AG04449 (cell line): ENCODE measurements around the gene HOXA1.

ENCODE experiments used
- CTCF ChIA-PET: fragments of 350-600 bp; formaldehyde crosslinking; extraction: SDS; loops from one replicate; lab custom pipeline; 2021; ENCODE audit warnings: antibody characterized with exemption; lab: Yijun Ruan, JAX
- POLR2A ChIA-PET: fragments of 400-600, 350-600 bp; formaldehyde crosslinking; extraction: SDS; loops from one replicate; lab custom pipeline; 2020; ENCODE audit warnings: antibody characterized with exemption, inconsistent platforms; lab: Yijun Ruan, JAX
- DNase-seq: peaks from one replicate; pipeline ENCODE4 v3.0.0-alpha.2; 2010; ENCODE audit warnings: low read depth, low spot score
- H3K4me3 ChIP-seq: 2 replicates; pipeline ENCODE4 v1.5.1; 2011; ENCODE audit warnings: low read depth, mild to moderate bottlenecking, control low read depth, low read length
- TF ChIP-seq, protein P1 (sequence below): IDR thresholded peaks from one replicate; pipeline ENCODE4 v1.5.1; 2011; ENCODE audit warnings: mild to moderate bottlenecking, moderate library complexity, low read length, control low read depth, inconsistent platforms; ENCODE audit not compliant: insufficient read depth; ENCODE audit errors: missing control alignments

Gene HOXA1

DNA sequence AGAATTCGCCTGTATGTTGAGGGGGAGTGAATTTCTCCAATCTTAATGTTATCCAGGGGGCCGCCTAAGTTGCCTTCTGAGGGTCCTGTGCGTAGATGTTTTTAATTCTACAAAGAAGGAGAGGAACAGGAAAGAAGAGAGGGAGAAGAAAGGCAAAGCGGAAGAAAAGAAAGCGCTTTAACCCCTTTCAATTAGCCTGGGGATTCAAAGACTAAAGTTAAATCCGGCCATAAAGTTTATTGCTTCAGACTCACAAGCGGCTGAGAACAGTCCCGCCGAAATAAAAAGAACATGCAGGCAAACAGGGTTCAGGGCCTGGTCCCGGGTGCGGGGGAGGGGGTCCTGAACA lies 43.2 kb upstream of the HOXA1 start:
- TF ChIP-seq, protein P1, sequence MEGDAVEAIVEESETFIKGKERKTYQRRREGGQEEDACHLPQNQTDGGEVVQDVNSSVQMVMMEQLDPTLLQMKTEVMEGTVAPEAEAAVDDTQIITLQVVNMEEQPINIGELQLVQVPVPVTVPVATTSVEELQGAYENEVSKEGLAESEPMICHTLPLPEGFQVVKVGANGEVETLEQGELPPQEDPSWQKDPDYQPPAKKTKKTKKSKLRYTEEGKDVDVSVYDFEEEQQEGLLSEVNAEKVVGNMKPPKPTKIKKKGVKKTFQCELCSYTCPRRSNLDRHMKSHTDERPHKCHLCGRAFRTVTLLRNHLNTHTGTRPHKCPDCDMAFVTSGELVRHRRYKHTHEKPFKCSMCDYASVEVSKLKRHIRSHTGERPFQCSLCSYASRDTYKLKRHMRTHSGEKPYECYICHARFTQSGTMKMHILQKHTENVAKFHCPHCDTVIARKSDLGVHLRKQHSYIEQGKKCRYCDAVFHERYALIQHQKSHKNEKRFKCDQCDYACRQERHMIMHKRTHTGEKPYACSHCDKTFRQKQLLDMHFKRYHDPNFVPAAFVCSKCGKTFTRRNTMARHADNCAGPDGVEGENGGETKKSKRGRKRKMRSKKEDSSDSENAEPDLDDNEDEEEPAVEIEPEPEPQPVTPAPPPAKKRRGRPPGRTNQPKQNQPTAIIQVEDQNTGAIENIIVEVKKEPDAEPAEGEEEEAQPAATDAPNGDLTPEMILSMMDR: no peak
- CTCF ChIA-PET: interaction anchor here (6.6 kb wide), 1 partner anchor 17 kb away, joined by 38 read pairs; the partner anchor contains the start of gene HOXA7
- DNase-seq: no peak
- POLR2A ChIA-PET: no interaction called here
- no peak overlapping the region for H3K4me3 ChIP-seq

DNA sequence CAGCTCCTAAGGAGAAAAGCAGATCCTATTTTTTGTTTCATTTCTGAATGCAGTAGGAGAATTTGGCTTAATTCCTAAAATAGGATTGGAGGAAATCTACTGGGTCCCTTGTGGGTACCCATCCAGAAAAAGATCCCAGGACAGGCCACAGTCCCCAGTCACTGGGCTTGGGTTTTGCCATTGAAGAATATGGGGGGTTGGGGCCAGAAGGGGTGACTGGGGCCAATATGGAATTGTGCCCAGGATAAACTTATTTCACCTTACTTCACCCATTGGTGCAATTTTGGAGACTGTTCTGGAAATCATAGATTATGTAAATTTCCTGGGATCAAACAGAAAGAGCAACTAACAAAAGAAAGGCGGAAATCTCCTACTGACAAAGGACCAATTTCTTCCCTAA lies 42.7 kb upstream of the HOXA1 start:
- CTCF ChIA-PET: no interaction called here
- POLR2A ChIA-PET: no interaction called here
- no peak for DNase-seq
- H3K4me3 ChIP-seq: no peak overlapping the region
- TF ChIP-seq, protein P1: no peak

DNA sequence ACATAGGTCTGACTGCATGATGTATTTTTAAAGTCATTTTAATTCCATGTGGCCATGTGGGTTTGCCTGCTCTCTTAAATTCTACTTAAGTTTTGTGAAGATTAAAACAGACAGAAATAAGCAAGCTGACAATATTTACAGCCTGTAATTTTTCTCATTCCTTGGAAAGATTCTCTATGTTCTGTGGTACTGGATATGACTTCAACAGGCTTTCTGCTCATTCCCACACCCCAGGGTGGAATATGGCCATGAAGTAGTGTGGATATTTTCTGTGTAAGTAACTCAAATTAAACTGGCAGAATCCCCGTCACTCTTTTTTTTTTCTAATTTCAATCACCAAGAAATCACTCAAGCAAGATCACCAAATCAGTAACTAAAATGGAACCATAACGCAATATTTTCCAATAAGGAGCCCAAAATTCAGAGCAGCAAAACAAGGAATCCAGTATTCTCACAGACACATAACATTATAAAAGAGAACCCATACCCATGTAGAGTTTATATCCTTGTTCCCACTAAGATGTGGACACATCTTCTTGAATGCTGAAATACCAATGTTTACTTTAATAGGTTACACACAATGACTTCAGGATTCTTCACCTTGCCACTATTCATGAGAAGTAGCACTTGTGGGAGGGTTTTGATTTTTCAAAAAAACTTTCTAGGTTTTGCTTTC lies 42.0 kb upstream of the HOXA1 start:
- TF ChIP-seq, protein P1: no peak
- no peak for DNase-seq
- no peak overlapping the region for H3K4me3 ChIP-seq
- POLR2A ChIA-PET: interaction anchor here (0.7 kb wide), 1 partner anchor 14 kb away, joined by 3 read pairs; no protein-coding TSS in a partner anchor
- CTCF ChIA-PET: no interaction called here

DNA sequence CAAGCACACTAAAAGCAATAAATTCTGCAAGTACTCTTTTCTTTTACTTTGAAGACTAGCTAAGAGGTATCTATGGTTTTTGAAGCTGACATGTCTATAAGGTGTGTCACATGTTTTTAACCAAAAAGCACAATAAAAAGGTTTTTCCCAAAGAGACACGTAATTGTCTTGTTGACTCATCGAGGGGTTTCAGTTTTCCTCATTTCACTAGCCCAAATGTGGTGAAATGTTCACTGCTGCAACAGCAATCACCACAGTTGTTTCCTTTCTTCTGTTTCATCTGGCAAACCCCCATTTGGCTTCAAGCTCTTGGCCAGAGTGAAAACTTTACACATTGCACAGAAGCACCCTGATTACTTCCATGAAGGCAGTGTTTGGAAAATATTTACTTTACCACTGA lies 38.6 kb upstream of the HOXA1 start:
- no peak overlapping the region for H3K4me3 ChIP-seq
- ChIA-PET POLR2A (interaction anchor here (1.0 kb wide), 1 partner anchor 36 kb away, joined by 3 read pairs; no protein-coding TSS in a partner anchor), CTCF (interaction anchor here (0.9 to 1.2 kb wide), 2 partner anchors 20 to 445 kb away, joined by 3 read pairs; no protein-coding TSS in a partner anchor)
- TF ChIP-seq, protein P1: no peak
- no peak for DNase-seq

DNA sequence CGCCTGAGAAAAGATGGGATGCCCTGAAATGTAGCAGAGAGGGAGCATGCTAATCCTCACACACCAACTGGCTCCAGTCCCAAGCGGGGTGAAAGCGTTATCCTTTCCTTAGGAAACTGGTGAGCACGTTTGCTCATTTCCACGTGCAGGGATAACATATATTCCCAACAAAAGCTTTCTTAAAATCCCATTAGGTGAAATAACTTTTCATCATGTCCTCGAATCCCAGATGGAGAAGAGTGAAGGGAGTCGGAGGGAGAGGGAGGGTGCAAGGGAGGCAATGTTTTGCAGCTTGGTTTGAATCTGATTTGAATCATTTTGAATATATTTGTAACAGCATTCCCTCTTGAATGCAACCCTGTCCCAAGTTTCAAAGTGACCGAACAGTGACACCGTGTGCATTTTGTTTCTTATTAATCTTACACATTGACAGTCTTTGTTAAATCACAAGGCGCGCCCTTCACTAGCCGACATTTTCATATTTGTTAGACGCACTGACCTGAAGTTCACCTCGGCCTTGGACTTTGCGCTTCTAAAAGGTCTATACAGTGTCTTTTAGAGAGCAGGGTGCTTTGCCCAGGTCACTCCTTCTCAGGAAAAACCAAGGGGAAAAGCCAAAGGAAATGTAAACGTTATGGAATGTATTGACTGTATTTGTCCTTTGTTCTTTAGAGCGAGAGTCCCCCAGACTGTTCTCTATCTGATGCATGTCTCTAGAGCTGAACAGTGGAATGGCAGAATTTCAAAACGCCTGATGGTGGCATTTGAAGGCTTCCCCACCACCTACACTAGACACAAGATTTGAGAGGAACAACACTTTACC lies 37.8 kb upstream of the HOXA1 start:
- POLR2A ChIA-PET: interaction anchor here (1.0 kb wide), 1 partner anchor 35 kb away, joined by 3 read pairs; no protein-coding TSS in a partner anchor
- CTCF ChIA-PET: interaction anchor here (0.9 to 1.2 kb wide), 2 partner anchors 19 to 446 kb away, joined by 3 read pairs; no protein-coding TSS in a partner anchor

More for the DNA sequence above, 37.8 kb upstream of the HOXA1 start:
- TF ChIP-seq, protein P1: no peak
- DNase-seq: no peak
- no peak overlapping the region for H3K4me3 ChIP-seq
